Chondrocyte (in vitro differentiated cells): Measurements from ENCODE around the gene INTU. TPM values are rescaled to one million over a fixed set of nuclear protein-coding genes. Genes with fewer than 3 reads are reported as not detected.

Experiments
- total RNA-seq: library from RNA; stranded (reverse); gene quantifications from 3 replicates; pipeline ENCODE4 v1.2.1, GENCODE V29; 2021

Gene INTU
- total RNA-seq, 1 donor from 2014 or later: 11.4 TPM

Other genes with a start within 250 kb of the INTU start
- not detected in 3 replicates for gene SLC25A31, start 97.4 kb downstream of the INTU start, total RNA-seq
- 3.7 to 5.7 TPM (median 4.0 TPM) in 3 replicates for gene HSPA4L, start 149.4 kb downstream of the INTU start, total RNA-seq
- 3.1 to 6.8 TPM (median 3.1 TPM) in 3 replicates for gene PLK4, start 247.9 kb downstream of the INTU start, total RNA-seq